ENCODE data around the gene CCDC74A.
"Not testable (repeated sequence)": the region's sequence is repeated elsewhere in the genome, so short reads cannot be mapped to it uniquely, and the experiment has no call there.

Gene CCDC74A

GRCh38 chr2:131530626-131531344, 3.1 kb downstream of the CCDC74A start:
- H3K27ac ChIP-seq = not testable (repeated sequence)

- not testable (repeated sequence) for H3K27ac ChIP-seq
These were observed 4.0 kb downstream of the CCDC74A start for GRCh38 chr2:131531547-131532185.

GRCh38 chr2:131532723-131533608, 5.3 kb downstream of the CCDC74A start:
- H3K27ac ChIP-seq = not testable (repeated sequence)

- not testable (repeated sequence) for H3K27ac ChIP-seq
These were observed 6.1 kb downstream of the CCDC74A start for GRCh38 chr2:131533609-131534316.

GRCh38 chr2:131534317-131534672, 6.6 kb downstream of the CCDC74A start:
- not testable (repeated sequence) for H3K27ac ChIP-seq

GRCh38 chr2:131534965-131535364, 7.3 kb downstream of the CCDC74A start:
- not testable (repeated sequence) for H3K27ac ChIP-seq

- TF ChIP-seq ZFX (IDR thresholded peaks at IDR 0.05) = no peak
- TF ChIP-seq CTCF (conservative IDR thresholded peaks at IDR 0.05) = no peak
- H3K27ac ChIP-seq = no peak overlapping the region
These were observed 7.8 kb downstream of the CCDC74A start for GRCh38 chr2:131535526-131535925.

GRCh38 chr2:131535951-131536826, 8.5 kb downstream of the CCDC74A start:
- not testable (repeated sequence) for H3K27ac ChIP-seq

GRCh38 chr2:131536841-131537240, 9.2 kb downstream of the CCDC74A start:
- H3K27ac ChIP-seq = not testable (repeated sequence)

GRCh38 chr2:131538856-131539255, 11.2 kb downstream of the CCDC74A start:
- not testable (repeated sequence) for H3K27ac ChIP-seq

GRCh38 chr2:131542438-131543384, 15.0 kb downstream of the CCDC74A start:
- no peak for TF ChIP-seq ZFX (IDR thresholded peaks at IDR 0.05)
- no peak for TF ChIP-seq CTCF (conservative IDR thresholded peaks at IDR 0.05)
- no peak overlapping the region for H3K27ac ChIP-seq
